HG02943 (cell line): ENCODE measurements around the gene ARRDC2.
"Not testable (repeated sequence)": the region's sequence is repeated elsewhere in the genome, so short reads cannot be mapped to it uniquely, and the experiment has no call there.

Experiments
- ATAC-seq: cut with Tn5 transposase; IDR thresholded peaks from one replicate; pipeline ENCODE4 v1.9.1; 2021; ENCODE audit warnings: mild to moderate bottlenecking, low read depth, moderate library complexity; ENCODE audit not compliant: unreplicated experiment

Gene ARRDC2

DNA sequence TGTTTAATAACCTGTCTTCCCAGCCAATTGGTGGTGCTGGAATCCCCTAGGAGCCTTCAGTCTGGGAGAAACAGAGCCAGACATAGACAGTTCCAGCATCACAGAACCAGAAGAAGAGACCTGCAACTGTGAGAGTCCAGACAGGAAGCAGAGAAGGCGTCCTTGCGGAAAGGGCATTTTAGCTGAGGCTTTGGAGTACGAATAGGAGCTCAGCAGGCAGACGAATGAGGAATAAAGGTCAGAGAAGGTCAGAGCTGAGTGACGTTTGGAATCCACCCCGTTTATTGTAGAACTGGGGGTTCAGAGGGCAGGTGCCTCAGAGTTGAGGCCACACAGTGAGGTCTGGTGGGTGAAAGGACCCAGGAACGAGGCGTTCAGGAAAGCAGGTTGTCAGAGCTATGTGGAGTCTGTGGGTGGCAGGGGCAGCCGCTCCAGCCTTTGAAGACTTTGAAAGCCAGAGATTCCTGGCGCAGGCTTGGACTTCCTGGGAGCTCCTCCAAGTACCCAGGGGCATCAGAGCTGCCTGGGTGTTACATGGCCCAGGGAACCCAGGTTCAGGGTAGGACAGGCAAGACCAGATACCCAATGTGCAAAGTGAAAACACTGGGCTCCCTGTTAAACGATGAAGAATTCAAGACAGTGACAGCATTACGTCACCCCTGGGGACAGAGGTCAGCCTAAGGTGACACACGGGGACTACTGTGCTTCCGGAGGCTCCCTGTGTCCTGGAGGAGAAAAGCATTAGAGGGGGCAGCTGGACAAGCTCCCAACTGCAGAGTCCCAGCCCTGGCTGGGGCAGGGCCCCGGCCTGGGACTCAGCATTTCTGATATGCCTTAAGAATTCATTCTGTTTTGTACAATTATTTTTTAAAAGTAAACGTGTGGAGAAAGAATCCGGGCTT is 5.5 kb downstream of the ARRDC2 start:
- no peak for ATAC-seq

DNA sequence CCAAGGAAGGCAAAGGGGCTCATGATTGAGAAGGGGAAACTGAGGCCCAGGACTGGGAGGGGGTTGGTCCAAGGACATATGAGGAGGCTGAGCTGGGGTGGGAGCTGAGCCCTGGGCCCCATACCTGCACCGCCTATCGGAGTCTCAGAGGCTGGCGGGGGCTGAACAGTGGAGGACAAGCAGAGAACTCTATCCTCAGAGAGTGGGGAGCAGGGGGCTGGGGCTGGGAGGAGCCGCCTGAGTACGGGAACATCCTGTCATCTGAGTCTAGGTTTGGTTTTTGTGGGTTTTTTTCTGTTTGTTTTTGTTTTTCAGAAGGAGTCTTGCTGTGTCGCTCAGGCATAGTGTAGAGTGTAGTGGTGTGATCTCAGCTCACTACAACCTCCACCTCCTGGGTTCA is 6.2 kb downstream of the ARRDC2 start:
- no peak for ATAC-seq

DNA sequence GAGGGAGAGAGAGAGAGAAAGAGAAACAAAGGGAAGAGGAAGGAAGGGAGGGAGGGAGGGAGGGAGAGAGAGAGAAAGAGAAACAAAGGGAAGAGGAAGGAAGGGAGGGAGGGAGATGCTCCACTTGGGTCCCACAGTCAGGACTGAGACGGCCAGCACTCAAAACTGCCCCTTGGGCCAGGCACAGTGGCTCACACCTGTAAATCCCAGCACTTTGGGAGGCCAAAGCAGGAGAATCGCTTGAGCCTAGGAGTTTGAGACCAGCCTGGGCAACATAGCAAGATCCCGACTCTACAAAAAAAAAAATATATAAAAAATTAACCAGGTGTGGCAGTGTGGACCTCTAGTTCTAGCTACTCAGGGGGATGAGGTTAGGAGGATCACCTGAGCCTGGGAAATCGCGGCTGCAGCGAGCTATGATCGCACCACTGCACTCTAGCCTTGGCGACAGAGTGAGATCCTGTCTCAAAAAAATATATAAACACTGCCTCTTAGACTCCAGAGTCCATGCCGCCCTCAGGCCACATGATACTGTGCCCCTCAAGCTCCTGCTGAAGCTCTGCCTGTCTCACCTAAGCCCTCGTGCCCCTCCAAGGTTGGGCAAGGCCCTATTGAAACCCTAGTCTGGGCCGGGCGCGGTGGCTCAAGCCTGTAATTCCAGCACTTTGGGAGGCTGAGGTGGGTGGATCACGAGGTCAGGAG is 8.4 kb downstream of the ARRDC2 start:
- ATAC-seq = no peak

DNA sequence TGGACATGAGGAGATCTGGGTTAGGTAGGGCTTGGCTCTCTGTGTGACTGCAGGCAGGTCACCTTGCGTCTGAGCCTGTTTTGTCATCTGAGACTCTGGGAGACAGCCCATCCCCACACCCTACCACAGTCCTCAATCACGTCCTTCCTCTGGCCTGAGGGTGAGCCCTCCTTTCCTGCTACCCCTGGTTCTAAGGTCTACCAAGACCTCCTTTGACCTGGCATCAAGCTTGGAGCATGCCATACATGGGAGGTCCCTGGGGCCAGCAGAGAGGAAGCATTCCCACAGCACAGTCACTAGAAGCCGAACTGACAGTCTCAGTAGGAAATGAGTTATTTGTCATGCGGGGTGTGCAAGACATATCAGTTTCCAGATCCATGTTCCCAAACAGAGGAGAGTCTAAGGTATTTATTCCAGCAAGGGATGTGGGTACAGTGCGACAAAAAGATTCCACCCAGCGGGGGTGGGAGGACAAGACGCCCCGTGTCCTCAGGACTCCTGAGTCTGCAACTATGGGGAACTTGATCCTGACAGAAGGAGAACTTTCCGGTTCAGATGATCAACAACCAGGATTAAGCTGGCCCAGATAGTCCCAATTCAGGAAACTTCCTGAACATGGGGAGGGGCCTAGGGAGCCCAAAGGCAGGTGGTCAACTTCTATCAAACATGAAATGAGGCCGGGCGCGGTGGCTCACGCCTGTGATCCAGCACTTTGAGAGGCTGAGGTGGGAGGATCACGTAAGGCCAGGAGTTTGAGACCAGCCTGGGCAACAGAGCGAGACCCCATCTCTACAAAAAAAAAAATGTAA is 9.5 kb downstream of the ARRDC2 start:
- no peak for ATAC-seq

DNA sequence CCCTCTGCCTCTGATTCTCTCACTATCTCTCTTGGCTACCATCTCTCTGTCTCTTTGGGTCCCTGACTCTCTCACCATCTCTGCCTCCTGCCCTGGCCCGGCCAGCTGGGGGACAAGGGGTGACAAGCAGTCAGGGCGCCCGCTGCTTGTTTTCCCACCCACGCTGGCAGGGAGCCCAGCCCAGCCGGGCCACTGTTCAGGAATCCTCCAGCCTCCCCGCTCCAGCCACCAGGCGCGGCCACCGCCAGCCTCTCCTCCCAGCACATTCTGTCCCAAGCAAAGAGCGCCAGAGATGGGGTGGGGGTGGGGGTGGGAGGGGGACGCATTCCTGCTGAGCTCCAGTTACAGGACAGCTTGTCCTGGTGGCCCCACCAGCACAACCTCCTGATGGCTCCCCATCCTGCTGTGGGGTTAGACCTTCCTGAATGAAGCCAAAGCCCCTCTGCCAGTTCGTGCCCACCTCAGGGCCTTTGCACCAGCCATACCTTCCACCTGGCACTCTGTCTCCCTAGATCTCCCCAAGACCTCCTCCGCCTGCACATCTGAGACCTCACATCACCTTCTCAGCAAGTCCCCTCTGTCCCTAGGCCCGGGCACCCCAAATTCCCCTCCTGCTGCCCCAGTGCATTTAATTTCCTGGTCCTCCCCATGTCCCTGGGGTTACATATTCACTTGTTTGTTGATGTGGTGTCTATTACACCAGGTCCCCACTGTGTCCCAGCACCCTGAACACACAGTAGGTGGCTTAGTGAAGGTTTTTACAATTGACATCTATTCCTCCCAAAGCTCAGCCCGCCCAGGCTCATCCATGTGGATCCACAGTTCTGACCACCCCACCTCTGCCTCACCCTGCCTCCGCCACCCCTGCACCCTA is 12.5 kb downstream of the ARRDC2 start:
- no peak for ATAC-seq

DNA sequence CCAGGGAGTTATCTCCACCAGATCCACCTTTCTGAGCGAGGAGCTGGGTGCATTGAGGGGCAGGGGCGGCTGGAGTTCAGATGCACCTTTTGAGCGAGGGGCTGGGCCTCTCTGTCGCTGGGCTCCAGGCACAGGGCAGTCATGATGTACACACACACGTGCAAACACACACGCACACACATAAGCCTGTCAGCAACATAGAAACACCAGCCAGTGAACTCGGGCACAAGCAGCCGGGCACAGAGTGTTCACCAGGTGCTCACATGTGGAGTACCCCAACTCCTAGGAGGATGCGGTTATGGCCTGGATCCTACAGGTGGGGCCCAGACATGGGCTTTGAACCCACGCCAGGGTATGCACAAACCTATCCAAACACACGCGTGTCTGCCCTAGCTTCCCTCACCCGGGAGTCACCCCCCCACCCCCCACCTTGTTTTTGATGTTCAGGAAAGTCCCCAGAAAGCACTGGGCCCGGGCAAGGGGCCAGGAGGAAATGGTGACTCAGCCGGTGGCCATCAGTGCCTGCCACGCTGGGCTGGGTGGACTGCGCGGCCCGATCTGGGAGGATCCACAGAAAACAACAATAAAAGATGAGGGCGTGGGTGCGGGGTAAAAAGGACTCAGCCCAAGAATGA is 13.3 kb downstream of the ARRDC2 start:
- ATAC-seq = no peak

DNA sequence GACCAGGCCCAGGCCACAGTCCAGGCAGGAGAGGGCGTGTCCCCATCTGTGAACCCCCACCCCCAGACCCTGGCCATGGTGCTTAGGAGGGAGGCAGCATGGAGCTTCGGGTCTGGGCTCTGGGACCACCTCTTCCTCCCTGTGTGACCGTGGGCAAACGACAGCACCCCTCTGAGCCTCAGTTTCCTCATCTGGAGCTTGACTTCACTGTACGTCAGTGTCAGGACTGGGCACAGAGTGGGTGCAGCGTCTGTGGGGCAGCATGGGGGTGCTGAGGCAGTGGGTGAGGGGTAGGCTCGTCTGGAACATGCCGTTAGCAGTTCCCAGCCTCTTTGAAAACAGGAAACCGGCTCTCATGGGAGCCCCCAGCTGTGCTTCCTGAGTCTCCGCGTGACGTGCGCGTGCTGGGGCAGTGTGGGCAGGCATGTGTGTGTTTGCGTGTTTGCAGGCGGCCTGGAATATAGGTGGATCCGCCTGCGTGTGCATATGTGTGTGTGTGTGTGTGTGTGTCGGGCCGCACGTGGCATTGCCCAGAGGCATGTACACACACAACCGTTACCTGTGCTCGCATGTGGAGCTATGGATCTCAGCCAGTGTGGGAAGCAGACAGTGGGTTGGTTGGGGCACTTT is 15.8 kb downstream of the ARRDC2 start:
- ATAC-seq = no peak

DNA sequence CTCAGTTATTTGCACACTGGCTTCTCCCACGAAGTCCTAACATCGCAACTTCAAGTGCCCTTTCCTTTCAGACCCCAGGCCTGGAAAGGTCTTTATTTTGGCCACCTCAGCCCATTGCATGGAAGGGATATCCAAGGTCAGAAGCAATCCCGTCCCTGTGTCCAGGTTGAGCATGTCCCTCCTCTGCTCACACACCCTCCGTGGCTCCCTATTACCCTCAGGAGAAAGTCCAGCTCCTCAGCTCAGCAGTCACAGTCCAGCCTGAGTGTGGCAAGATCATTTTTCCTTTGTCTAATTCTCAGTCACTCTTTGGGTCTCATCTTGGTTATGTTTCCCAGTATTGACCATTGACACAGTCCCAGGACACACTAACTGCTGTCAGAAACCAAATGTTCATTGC is 19.2 kb downstream of the ARRDC2 start:
- no peak for ATAC-seq

DNA sequence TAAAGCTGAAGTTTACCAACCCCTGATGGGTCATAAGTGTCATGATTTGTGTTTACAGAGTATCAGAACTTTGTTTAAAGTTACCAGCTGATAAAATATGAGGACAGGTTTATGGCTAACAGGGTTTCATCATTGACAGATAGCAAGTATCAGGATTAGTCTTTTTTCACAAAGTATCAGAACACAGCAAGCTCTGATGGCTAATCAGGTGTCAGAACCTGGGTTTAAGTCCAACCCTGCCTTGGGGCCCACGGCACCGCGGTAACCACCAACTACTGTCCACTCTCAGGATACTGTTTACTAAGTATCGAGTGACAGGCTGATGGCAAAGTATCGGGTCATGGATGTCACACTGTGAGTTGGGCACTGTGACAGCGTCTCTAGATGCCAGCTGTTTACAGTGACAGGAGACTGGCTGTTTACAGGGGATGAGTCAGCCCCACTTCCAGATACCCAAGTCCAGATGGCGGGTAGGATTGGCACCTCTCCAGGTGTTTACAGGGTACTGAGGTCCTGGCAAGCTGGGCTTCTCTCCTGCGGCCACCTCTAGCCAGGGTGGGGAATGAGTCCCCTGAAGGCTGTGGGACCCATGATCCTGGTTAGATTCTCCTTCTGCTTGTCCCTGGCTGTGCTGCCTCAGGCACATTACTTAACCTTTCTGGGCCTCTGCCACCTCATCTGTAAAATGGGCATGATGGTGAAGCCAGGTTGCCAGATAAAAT is 21.8 kb downstream of the ARRDC2 start:
- ATAC-seq = no peak

DNA sequence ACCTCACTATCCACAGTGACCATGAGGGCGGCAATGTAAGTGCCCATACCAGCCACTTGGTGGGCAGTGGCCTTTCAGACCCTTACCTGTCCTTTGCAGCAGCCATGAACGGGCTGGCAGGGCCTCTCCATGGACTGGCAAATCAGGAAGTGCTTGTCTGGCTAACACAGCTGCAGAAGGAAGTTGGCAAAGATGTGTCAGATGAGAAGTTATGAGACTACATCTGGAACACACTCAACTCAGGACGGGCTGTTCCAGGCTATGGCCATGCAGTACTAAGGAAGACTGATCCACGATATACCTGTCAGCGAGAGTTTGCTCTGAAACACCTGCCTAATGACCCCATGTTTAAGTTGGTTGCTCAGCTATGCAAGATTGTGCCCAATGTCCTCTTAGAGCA is 23.4 kb downstream of the ARRDC2 start:
- not testable (repeated sequence) for ATAC-seq

DNA sequence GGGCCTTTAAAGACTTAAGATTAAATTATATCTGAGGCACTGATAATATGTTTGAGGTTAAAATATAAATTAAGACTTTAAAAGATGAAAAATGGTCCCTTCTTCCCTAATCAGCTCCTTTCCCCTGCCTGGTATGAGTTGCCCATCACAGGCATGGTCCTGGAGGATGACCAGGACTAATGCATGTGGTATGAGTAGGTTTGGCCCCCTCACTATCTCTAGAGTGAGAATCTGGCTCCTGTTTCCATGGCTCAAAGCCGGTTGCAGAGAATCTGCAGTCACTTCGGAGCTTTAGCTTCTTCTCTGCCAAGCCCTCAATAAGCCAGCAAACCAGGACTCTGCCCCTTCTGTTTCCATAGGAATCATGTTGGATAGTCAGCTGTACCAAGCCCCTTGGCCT is 24.1 kb downstream of the ARRDC2 start:
- not testable (repeated sequence) for ATAC-seq

DNA sequence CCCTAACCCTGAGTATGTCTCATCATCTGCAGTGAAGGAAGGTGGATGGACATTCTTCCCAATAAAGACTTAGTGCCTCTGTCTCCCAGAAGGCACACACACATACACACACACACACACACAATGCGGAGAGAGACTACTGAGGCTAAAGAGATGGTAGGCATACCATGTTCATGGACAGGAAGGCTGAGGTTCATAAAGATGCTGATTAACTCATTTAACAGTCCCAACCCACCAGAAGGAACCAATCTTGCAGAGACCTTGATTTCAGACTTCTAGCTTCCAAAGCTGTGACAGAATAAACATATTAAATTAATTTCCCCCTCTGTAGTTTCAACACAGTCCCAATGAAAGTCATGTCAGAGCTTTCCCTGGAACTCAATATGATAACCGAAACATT is 33.1 kb downstream of the ARRDC2 start:
- ATAC-seq = no peak

DNA sequence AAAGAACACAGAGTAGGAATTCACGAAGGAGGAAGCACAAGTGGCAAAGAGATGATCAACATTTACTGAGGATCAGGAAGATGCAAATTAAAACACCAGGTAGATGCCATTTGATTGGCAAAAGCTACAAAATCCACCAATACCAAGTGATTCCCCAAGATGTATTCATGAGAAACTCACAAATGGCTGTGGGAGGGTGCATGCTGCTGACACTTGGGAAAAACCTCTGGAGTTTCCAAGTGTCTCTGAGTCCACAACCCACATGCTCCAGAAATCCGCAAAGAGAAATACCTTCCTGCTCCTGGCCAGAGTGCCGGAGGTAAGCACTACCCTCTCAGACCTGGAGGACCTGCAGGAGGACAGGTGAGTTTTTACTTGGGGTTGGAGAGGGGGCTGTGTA is 35.7 kb downstream of the ARRDC2 start:
- ATAC-seq = no peak

DNA sequence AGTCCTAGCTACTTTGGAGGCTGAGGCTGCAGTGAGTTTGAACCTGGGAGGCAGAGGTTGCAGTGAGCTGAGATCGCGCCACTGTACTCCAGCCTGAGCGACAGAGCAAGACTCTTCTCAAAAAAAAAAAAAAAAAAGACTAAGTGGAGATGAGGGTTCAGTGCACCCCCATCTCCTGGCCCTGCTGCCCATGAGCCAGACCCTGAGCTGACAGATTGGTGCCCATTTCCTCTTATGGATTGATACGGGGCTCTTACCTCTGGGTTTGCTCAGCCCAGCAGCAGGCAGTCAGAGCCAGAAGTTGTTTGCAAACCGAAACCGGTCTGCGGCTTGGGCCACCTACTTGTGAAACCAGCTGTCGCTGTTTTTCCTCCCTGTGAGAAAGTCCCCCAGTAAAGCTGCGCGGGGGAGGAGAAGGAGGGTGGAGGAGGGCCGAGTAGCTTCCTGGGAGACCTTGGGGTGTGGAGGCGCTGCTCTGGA is 36.9 kb downstream of the ARRDC2 start:
- ATAC-seq = peak; percentile 82

DNA sequence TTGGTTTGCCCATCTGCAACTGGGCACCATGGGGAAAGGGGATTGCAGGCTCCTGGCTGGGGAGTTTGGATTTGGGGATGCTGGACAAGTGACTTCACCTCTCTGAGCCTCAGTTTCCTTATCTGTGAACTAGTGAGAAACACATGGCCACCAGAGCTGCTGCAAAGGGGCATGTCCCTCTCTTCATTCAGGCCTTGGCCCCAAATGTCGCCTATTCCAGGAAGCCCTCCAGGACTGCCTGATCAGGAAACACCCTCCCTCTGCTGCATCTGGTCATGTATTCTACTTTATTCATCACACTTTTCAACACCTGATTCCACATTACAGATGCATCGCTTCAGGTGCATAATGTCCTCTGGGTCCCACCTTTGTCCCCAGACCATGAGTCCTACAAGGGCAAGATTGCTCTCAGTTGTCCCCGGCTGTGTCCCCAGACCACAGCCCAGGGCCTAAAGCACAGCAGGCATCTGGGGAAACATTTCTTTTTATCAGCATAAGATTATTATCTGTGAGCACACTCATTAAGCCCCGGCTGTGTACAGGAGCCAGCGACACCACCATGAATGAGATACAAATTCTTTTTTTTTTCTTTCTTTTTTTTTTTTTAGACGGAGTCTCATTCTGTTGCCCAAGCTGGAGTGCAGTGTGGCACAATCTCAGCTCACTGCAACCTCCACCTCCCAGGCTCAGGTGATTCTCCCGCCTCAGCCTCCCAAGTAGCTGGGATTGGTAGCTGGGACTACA is 37.5 kb downstream of the ARRDC2 start:
- no peak for ATAC-seq

DNA sequence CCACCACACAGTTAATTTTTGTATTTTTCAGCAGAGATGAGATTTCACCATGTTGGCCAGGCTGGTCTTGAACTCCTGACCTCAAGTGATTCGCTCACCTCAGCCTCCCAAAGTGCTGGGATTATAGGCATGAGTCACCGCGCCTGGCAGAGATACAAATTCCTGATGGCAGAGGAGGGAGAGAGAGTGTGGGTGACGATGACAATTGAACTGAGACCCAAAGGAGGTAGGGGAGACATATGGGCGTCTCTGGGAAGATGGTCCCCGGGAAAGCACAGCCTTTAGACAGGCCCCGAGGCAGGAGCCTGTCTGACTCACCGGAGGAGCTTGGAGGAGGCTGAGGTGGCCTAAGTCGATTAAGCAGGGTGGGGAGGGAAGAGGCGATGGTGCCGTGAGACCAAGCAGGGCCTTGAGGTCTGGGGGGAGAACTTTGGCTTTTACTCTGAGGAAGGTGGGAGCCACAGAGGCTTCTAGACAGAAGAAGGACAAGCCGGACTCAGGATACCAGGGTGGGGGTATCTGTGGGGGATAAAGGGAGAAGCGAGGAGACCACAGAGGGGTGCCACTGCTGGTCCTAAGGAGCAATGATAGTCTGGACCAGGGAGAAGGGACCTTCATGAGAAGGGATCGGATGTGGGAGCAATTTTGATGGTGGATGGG is 38.2 kb downstream of the ARRDC2 start:
- ATAC-seq = no peak

DNA sequence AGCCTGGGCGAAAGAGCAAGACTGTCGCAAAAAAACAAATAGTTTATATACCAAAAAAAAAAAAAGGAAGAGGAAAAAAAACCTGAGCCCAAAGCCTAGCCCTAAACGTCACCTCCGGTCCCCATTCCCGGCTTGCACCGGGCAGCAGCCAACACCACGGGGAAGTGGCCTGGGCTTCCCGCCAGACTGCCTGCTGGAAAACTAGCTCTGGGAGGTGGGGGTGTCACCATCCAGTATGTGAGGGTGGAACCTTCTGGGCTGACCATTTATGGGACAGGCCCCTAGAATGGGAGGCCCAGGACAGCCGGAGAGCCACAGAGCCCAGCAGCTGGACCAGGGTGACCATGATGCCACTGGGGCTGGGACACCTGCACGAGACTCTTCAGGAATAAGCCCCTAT is 41.4 kb downstream of the ARRDC2 start:
- ATAC-seq = no peak
